HG03432 (cell line): Measurements from ENCODE around the gene IFNLR1.

Experiments used
- ATAC-seq: cut with Tn5 transposase; IDR thresholded peaks from one replicate; pipeline ENCODE4 v1.9.1; 2021; ENCODE audit warnings: mild to moderate bottlenecking, moderate library complexity; ENCODE audit not compliant: unreplicated experiment

IFNLR1 gene

GRCh38 chr1:24126672-24127023 is 60.4 kb downstream of the IFNLR1 start:
- no peak for ATAC-seq

- no peak for ATAC-seq
Observed at GRCh38 chr1:24126018-24126671, 60.9 kb downstream of the IFNLR1 start.

- no peak for ATAC-seq
Observed at GRCh38 chr1:24125456-24125855, 61.6 kb downstream of the IFNLR1 start.

DNA sequence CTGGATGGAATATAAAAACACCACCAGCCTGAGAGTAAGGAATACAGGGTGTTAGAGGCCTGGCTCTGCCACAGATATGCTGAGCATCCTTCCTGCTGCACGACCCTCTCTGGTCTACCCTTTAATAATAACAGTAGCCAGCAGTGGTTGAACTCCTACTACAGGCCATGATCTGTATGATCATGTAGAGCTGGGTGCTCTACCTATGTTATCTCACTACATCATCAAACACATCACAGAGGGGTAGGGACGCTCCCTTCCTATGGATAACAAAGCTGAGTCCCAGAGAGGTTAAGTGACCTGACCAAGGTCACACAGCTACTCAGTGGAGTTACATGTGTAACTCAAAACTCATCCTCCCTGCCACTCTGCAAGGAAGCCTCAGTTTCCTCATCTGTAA is 62.1 kb downstream of the IFNLR1 start:
- ATAC-seq, result no peak

- no peak for ATAC-seq
Observed at GRCh38 chr1:24123611-24124010, 63.5 kb downstream of the IFNLR1 start.

- ATAC-seq, result no peak
Observed at GRCh38 chr1:24122776-24123175, 64.3 kb downstream of the IFNLR1 start.

DNA sequence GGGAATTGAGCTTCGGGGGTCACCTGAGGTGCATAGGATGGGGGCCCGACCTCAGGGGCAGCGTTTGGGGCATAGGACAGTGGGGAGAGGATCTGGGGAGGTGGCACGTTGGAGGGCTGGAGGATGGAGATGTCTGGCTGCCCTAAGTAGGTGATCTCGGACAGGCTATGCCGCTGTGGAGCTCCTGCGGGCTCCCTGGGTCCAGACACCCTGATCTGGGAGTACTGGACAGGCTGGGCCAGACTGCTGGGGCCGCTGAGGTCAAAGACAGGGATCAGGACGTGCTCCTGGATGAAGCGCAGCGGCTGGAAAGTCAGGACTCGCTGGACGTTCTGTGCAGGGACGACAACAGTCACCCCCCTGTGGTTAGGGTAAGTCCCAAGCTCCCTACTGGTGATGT is 65.7 kb downstream of the IFNLR1 start:
- ATAC-seq, result no peak

GRCh38 chr1:24120965-24121364 is 66.1 kb downstream of the IFNLR1 start:
- ATAC-seq, result no peak

DNA sequence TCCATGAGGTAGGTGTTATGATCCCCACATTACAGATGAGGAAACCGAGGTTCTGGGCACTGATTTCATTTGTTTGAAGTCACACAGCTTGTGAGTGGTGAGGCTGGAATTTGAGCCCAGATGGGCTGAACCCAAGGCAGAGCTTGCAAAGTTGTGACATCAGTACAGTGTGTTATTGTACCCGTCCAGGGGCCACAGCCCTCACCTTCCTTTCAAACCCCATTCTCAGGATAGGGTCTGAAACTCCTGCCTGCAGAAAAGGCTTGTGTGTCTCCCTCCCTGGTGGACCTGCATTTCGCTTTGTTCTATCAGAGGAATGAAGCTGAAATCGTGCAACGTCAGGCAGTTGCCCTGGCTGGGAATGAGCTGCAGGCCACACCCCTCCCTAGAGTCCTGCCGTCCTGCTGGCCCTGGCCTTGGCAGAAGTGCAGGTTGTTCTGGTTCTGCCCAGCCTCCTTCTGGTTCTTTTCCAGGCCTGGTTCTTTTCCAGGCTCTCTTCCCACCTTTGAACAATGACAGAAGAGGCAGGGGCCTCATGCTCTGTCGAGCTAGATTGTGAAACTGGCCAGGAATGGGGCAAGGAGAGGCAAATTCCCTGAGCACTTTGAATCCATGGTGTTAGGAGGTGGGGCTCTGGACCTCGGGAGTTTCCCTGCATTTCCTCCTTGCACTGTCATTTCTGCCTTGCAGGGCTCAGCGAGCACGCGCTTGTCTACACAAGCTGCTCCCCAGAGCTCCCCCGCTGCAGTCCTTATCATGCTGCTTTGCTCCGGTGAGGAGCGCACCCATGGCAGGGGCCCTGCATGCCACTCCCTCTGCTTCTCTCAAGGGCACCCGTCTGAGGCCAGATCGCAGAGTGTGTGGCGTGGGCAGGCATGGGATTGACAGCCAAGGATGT is 67.0 kb downstream of the IFNLR1 start:
- no peak for ATAC-seq

- ATAC-seq, result no peak
Observed at GRCh38 chr1:24119489-24119858, 67.6 kb downstream of the IFNLR1 start.

DNA sequence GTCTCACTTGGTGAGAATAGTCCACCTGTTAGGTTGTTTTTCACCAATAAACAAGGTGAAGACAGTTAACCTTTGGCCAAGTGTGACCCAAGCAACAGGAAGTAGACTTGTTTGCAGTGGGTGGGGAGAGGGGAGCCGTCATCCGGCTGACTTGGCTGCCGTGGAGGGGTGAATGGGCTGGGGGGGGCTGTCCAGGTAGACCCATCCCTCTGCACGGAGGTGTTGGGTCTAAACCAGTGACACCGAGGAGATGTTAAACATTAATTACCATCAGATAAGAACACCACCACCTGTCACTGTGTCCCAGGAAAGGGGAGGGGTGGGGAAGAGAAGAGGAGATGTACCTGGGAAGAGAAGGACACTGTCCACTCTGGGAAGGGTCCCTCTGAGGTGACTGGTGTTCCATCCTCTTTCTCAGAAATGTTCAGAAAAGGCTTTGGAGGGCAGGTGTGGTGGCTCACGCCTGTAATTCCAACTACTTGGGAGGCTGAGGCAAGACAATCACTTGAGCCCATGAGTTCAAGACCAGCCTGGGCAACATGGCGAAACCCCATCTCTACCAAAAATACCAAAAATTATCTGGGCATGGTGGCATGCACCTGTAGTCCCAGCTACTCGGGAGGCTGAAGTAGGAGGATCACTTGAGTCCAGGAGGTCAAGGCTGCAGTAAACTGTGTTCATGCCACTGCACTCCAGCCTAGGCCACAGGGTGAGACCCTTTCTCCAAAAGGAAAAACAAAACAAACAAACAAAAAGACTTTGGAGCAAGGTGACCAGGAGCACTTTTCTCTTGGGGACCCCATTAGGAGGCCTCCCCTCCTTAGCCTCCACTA is 68.5 kb downstream of the IFNLR1 start:
- no peak for ATAC-seq

DNA sequence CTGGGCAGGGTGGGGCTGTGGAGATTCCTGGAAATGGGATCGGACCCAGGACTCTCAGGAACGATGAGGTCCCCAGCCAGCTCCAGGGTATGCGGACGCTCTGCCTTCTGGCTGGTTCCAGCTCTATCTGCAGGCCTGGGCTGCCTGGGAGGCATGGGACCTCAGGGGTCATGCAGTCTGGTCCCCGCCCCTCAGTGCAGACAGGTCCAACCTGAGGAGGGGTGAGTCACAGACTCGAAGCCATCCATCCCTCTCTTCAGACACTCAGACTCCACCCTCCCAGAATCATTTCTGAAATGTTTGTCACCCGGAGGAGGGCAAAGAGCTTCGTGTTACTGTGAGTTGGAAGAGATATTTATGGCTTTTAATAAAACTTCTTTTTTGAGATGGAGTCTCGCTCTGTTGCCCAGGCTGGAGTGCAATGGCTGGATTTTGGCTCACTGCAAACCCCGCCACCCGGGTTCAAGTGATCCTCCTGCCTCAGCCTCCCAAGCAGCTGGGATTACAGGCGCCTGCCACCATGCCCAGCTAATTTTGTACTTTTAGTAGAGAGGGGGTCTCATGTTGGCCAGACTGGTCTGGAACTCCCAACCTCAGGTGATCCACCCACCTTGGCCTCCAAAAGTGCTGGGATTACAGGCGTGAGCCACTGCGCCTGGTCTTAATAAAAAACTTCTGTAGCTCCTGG is 69.2 kb downstream of the IFNLR1 start:
- no peak for ATAC-seq

- ATAC-seq, result no peak
Observed at GRCh38 chr1:24117132-24117531, 70.0 kb downstream of the IFNLR1 start.

- no peak for ATAC-seq
Observed at GRCh38 chr1:24114753-24115152, 72.3 kb downstream of the IFNLR1 start.

DNA sequence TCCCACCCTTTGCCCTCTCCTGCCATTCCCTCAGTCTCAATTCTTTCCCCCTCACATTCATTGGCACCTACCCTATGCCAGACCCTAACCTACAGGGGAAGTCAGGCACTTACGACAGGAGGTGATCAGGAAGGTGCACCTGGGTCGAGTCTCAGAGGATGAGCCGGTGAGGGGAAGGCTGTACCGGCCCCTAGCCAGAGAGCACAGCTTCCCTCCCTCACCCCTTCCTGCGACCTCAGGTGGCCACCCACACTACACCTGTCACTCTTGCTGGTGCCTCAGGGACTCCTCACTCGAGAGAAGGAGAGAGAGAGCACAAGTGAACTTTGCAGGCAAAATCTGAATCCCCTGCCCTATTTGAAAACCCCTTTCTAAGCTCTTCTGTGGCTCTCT is 73.5 kb downstream of the IFNLR1 start:
- ATAC-seq, result no peak

DNA sequence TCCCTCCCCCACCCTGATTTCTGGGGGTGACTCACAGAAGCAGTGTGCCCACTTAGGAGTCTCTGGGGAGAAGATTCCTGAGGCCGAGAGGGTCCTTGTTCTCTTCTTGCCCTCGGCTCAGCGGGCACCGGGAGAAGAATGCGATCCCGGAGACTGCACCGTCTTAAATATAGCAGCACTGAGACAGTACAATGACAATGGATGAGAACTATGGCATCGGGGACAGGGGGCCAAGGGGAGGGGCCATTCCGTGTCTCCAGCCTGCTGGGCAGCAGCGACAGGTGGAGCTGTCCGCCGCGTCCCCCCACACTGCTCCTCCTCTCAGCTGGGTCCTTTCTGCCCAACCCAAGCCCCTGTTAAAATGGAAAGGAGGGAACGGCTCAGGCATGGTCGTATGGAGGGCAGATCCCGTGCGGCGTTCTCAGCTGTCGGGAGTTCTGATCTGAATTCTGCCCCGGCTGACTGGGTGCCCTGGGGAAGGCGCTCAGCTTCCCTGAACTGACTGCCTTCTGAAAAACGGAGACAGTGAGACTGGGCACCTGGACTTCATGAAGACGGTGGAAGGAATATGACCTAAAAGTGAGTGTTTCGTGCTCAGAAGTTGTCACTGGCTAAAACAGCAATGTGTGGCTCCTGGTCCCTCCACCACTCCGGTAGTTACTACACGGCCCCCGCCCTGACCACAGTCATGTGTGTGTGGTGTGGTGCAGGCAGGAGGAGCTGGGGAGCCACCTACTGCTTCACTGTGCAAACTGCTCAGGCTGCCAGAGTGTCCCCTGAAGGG is 74.9 kb downstream of the IFNLR1 start, which contains the start of gene MYOM3:
TSS of gene MYOM3 (minus strand) at position 140 of the 784 bp plus-strand sequence. CDS start 3,499 bp downstream, outside the sequence.
- ATAC-seq, result no peak

DNA sequence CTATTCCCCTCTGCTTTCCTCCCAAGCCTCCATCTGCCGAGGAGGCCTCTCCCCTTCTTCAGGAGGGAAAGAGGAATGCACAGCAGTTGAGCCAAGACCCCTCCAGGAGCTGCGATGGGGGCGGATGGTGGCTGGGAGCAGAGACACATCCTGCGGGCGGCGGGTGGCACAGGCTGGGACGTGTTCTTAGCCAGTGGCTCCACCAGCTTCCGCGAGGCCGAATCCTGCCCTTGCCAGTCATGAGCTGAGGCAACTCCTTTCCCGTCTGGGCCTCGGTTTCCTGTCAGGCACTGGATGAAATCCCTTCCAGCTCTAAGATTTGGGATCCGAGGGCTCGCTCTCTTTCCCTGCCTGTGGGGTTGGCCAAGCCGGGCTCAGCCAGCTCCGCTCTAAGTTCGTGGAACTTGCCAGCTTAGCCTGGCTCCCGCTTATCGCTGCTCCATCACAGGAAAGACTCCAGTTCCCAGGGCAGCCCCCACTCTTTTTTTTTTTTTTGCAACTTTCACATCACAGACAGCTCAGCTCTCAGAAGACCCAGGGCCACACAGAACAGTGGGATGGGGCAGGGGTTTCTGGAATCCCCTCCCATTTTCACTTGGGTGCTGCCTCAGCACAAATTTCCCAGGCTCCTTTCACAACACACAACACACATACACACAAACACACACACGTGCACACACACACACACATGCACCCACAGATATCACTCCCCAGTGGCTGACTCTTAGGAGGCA is 75.7 kb downstream of the IFNLR1 start:
- no peak for ATAC-seq

DNA sequence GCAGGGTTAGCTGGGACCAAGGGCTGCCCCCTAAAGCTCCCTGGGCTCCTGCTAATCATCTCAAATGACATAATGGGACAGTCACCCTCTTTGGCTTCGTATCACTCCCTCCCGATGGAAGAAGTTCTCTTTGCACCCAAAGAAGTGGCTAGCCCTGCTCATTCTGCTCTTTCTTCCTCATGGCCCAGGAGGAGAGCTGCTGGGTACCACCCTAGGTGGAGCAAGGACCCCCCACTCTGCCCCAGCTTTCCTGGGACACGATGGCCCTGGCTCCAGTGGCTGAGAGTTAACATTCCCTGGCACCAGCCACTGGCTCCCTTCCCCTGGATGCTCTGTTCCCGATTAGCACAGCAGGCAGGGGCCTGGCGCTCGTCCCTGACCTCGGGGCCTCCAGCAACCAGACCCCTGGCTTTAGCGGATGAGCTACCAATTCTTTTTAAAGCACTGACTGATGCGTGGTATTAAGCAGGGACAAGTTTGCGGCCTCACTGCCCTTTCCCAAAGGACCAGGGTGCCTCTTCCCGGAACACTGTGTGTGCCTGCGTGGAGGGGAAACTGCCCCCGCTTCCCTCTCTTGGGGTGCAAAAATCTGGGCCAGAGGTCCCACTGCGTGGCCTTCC is 76.3 kb downstream of the IFNLR1 start:
- no peak for ATAC-seq
